NT2/D1 (cell line): ENCODE results near the gene ZBTB42.

Source experiments
- SUZ12 ChIP-seq: IDR thresholded peaks from 2 replicates; pipeline ENCODE4 v1.6.1; 2011; ENCODE audit not compliant: insufficient read length, insufficient read depth; ENCODE audit errors: extremely low read depth
- YY1 ChIP-seq: IDR thresholded peaks from 2 replicates; pipeline ENCODE4 v1.6.1; 2011; ENCODE audit not compliant: insufficient read length, insufficient read depth

DNA sequence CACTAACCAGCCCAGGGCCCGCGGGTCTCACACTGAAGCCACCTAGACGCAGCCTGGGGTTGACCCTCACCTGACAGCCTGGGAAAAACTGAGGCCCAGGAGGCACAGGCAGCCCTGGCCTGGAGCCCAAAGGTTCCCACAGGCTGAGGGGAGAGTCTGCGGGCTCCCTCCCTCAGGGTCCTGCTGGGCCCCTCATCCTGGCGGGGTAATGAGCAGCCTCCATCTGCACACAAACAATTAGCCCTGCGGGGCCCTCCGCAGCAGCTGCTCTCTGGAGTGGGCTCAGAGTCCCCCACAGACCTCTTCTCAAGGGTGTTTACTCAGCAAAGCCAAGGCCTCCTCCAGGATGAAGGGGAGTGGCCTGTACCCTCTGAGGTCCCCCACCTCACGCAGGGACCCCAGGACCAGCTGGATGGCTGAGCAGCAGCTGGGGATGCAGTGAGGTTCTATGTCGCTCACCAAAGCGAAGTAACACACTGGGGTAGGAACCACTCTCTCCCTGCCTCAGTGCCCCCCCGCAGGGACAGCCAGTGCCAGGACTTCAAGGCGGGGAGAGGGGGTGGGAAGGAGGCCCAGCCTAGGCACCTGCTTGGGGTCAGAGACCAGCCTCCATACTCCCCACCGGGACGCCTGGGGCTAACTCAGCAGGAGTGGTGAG, 12.6 kb upstream of the ZBTB42 start:
- TF ChIP-seq YY1 (no peak), SUZ12 (no peak)
